GM18508 (cell line): Measurements from ENCODE around the gene ZNF385A.

ENCODE experiments used
- ATAC-seq: cut with Tn5 transposase; IDR thresholded peaks from one replicate; pipeline ENCODE4 v1.9.1; 2021; ENCODE audit warnings: moderate number of reproducible peaks; ENCODE audit not compliant: insufficient read depth, unreplicated experiment

ZNF385A gene

GRCh38 chr12:54384591-54385041 lies at the start of gene ZNF385A:
TSS of gene ZNF385A (minus strand) at chr12:54384733. CDS start at chr12:54384514, 219 bp downstream.
- ATAC-seq: no peak

- no peak for ATAC-seq
Measured at GRCh38 chr12:54432815-54433164, 48.3 kb upstream of the ZNF385A start.

GRCh38 chr12:54431911-54432814 lies 47.6 kb upstream of the ZNF385A start:
- ATAC-seq: no peak

- no peak for ATAC-seq
Measured at GRCh38 chr12:54430471-54431069, 46.0 kb upstream of the ZNF385A start.

GRCh38 chr12:54429014-54429471 lies 44.5 kb upstream of the ZNF385A start:
- no peak for ATAC-seq

- ATAC-seq: no peak
Measured at GRCh38 chr12:54428050-54429013, 43.8 kb upstream of the ZNF385A start.

- ATAC-seq: no peak
Measured at GRCh38 chr12:54427106-54427505, 42.6 kb upstream of the ZNF385A start.

GRCh38 chr12:54426690-54427089 lies 42.2 kb upstream of the ZNF385A start:
- ATAC-seq: no peak

- ATAC-seq: no peak
Measured at GRCh38 chr12:54425702-54426101, 41.2 kb upstream of the ZNF385A start.

- no peak for ATAC-seq
Measured at GRCh38 chr12:54424224-54424623, 39.7 kb upstream of the ZNF385A start.

- ATAC-seq: no peak
Measured at GRCh38 chr12:54423816-54424150, 39.2 kb upstream of the ZNF385A start.

GRCh38 chr12:54421879-54422250 lies 37.3 kb upstream of the ZNF385A start:
- ATAC-seq: no peak

- ATAC-seq: no peak
Measured at GRCh38 chr12:54421175-54421878, 36.8 kb upstream of the ZNF385A start.

GRCh38 chr12:54420766-54421144 lies 36.2 kb upstream of the ZNF385A start:
- no peak for ATAC-seq

GRCh38 chr12:54419088-54419887 lies 34.8 kb upstream of the ZNF385A start, which contains the start of gene ITGA5:
TSS of gene ITGA5 (minus strand) at chr12:54419266. CDS start at chr12:54419198, 68 bp downstream.
- no peak for ATAC-seq

GRCh38 chr12:54418441-54419087 lies 34.0 kb upstream of the ZNF385A start:
- no peak for ATAC-seq

GRCh38 chr12:54417712-54418440 lies 33.3 kb upstream of the ZNF385A start:
- ATAC-seq: no peak
